ENCODE results near the gene TOGARAM2.

The TOGARAM2 gene

DNA sequence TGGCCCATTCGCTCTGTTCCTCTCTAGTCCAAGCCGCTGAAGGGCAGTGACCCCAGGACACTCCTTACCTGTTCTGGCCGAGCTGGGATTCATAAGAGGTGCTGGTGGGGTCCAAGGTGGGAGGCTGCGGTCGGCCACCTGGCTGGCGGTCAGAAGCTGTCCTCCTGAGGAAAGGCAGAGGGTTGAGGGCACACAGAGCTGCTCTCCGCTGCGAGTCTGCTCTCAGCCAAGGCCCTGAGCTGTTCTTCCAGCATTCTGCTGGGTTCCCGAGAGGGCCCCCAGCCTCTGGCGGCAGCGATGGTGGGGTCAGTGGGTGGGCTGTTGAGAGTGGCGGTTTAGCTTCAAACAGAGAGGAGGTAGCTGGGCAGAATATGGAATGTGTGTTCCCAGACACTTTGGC is 89.4 kb downstream of the TOGARAM2 start:
- Histone ChIP-seq H3K27ac (ENCODE audit: poor library complexity, severe bottlenecking) (no peak overlapping the region), H3K4me3 (ENCODE audit: severe bottlenecking) (no peak overlapping the region), H3K9me3 (ENCODE audit: severe bottlenecking) (no peaks in the 10 kb centered on the region), H3K4me1 (ENCODE audit: insufficient read depth, poor library complexity, severe bottlenecking) (peaks cover 35% of the 10 kb centered on the region), H3K27me3 (ENCODE audit: insufficient read depth, poor library complexity, severe bottlenecking) (no peaks in the 10 kb centered on the region), H3K36me3 (ENCODE audit: low read depth) (no peaks in the 10 kb centered on the region)
- DNase-seq (ENCODE audit: low spot score) (no peak), ATAC-seq (ENCODE audit: low read depth) (no peak)
- TF ChIP-seq, protein P1, sequence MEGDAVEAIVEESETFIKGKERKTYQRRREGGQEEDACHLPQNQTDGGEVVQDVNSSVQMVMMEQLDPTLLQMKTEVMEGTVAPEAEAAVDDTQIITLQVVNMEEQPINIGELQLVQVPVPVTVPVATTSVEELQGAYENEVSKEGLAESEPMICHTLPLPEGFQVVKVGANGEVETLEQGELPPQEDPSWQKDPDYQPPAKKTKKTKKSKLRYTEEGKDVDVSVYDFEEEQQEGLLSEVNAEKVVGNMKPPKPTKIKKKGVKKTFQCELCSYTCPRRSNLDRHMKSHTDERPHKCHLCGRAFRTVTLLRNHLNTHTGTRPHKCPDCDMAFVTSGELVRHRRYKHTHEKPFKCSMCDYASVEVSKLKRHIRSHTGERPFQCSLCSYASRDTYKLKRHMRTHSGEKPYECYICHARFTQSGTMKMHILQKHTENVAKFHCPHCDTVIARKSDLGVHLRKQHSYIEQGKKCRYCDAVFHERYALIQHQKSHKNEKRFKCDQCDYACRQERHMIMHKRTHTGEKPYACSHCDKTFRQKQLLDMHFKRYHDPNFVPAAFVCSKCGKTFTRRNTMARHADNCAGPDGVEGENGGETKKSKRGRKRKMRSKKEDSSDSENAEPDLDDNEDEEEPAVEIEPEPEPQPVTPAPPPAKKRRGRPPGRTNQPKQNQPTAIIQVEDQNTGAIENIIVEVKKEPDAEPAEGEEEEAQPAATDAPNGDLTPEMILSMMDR (IDR thresholded peaks at IDR 0.05; ENCODE audit: poor library complexity, severe bottlenecking) = no peak

DNA sequence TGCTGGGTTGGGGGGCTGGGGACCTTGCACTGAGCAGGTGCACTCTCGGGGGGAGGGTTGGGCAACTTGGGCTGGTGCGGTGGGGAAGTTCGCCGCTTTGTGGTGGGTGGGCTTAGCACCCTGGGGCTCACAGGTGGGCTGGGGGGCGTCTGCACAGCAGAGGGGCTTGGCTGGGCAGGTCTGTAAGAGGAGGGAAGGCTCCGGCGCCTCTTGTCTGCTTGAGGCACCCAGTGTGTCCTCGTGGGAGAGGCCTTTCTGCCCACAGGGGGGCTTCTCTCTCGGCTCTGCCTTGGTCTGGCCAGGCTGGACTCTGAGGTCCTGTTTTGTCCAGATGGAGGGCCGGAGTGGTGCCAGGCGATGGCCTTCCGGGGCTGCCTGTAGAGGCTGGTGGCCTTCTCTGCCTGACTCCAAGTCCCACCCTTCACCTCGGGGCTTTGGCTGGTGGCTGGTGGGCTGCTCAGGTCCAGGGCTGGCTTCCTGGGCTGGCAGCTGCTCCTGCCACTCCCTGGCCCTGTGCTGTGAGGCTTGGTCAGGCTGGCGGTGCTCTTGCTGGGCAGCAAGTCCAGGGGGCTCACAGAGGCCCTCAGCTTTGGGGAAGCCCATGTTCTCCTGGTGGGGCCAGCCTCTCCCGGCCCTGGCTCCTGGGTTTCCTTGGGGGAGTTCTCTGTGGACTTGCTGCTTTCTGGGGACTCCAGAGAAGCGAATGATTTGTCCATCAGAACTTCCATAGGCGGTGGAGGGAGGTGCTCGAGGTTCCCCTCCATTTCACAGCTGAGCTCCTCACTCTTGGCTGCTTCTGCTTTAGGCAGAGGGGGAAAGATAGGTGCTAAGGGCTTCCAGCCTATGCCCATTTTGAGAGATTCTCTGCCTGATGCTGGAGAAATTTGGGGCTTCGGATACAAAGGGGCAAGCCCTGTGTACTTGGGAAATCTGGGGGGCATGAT is 90.2 kb downstream of the TOGARAM2 start:
- TF ChIP-seq, protein P1 (IDR thresholded peaks at IDR 0.05; ENCODE audit: poor library complexity, severe bottlenecking) = no peak
- H3K4me3 ChIP-seq (ENCODE audit: severe bottlenecking) = no peak overlapping the region
- no peak for ATAC-seq (ENCODE audit: low read depth)
- DNase-seq (ENCODE audit: low spot score) = no peak
- no peaks in the 10 kb centered on the region for H3K27me3 ChIP-seq (ENCODE audit: insufficient read depth, poor library complexity, severe bottlenecking)
- peaks cover 27% of the 10 kb centered on the region for H3K4me1 ChIP-seq (ENCODE audit: insufficient read depth, poor library complexity, severe bottlenecking)
- no peak overlapping the region for H3K27ac ChIP-seq (ENCODE audit: poor library complexity, severe bottlenecking)
- no peaks in the 10 kb centered on the region for H3K9me3 ChIP-seq (ENCODE audit: severe bottlenecking)
- H3K36me3 ChIP-seq (ENCODE audit: low read depth) = no peaks in the 10 kb centered on the region

DNA sequence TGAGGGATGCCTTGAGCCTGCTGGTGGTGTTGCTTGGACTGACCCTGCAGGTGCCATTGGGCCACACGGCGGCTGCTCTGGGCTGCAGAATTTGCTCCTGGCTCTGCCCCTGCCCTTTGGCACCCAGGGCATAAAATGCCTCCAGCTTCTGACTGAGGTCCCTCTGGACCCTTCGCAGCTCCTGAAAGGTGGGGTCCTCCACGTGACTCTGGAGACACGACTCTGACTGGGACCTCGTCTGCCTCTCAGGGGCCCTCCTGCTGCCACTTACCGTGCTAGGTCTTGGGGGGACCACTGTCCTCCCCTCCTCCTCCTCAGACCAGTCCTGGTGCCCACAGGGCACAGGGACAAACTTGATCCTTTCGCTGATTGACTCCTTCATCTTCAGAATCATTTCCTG is 91.2 kb downstream of the TOGARAM2 start:
- H3K4me1 ChIP-seq (ENCODE audit: insufficient read depth, poor library complexity, severe bottlenecking) = peaks cover 17% of the 10 kb centered on the region
- H3K9me3 ChIP-seq (ENCODE audit: severe bottlenecking) = no peaks in the 10 kb centered on the region
- ATAC-seq (ENCODE audit: low read depth) (no peak), DNase-seq (ENCODE audit: low spot score) (no peak)
- no peaks in the 10 kb centered on the region for H3K36me3 ChIP-seq (ENCODE audit: low read depth)
- TF ChIP-seq, protein P1 (IDR thresholded peaks at IDR 0.05; ENCODE audit: poor library complexity, severe bottlenecking) = no peak
- H3K27ac ChIP-seq (ENCODE audit: poor library complexity, severe bottlenecking) = no peak overlapping the region
- no peak overlapping the region for H3K4me3 ChIP-seq (ENCODE audit: severe bottlenecking)
- no peaks in the 10 kb centered on the region for H3K27me3 ChIP-seq (ENCODE audit: insufficient read depth, poor library complexity, severe bottlenecking)

DNA sequence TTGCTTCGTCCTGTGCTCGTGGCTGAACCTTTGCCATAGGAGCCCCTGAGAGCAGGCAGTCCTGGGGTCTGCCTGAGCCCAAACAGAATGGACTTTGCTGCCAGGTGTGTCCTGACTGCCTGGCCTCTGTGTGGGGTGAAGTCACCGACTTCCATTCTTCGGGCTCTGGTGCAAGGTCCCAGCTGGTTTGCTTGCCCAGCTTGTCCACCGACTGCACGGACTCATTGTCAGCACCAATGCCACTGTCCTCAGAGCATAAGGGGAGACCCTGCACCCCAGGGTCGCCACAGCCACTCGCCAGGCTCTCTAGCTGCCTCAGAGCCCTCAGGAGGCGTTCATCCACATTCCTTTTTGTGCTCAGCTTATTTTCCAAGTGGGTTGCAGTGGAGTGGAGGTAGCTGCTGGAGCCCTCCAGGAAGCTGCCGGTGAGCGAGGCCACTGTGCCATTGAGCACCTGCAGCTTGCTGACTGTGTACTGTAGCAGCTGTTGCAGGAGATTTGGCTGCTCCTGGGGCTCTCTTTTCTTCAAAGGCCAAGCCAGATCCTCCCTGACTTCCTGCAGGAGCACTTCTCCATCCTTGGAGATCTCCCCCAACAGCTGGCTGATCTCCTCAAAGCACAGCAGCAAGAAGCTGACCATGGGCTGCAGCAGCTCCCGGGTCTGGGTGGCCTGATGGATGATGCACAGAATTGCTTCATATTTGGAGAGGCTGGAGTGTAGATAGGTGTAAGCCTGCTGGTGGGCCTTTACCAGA is 92.0 kb downstream of the TOGARAM2 start:
- H3K4me3 ChIP-seq (ENCODE audit: severe bottlenecking) = no peak overlapping the region
- no peak overlapping the region for H3K27ac ChIP-seq (ENCODE audit: poor library complexity, severe bottlenecking)
- TF ChIP-seq, protein P1 (IDR thresholded peaks at IDR 0.05; ENCODE audit: poor library complexity, severe bottlenecking) = no peak
- no peaks in the 10 kb centered on the region for H3K36me3 ChIP-seq (ENCODE audit: low read depth)
- no peak for DNase-seq (ENCODE audit: low spot score)
- no peaks in the 10 kb centered on the region for H3K9me3 ChIP-seq (ENCODE audit: severe bottlenecking)
- H3K27me3 ChIP-seq (ENCODE audit: insufficient read depth, poor library complexity, severe bottlenecking) = no peaks in the 10 kb centered on the region
- peaks cover 8% of the 10 kb centered on the region for H3K4me1 ChIP-seq (ENCODE audit: insufficient read depth, poor library complexity, severe bottlenecking)
- no peak for ATAC-seq (ENCODE audit: low read depth)
